OCI-LY3 (cell line): ENCODE data around the gene SNRNP35.

Experiments used
- H2AFZ ChIP-seq: fragments of 200-600, 300-600 bp; shearing (Covaris generic); 2 replicates; pipeline ENCODE4 v1.6.0; 2014; ENCODE audit warnings: antibody characterized with exemption, low read depth, low read length
- H3K27ac ChIP-seq: fragments of 200-600, 300-600 bp; sonication (generic); 2 replicates; pipeline ENCODE4 v1.5.1; 2014; ENCODE audit warnings: mild to moderate bottlenecking, low read length, moderate library complexity, mixed read lengths
- H3K27me3 ChIP-seq: fragments of 200-600, 300-600 bp; sonication (generic); 2 replicates; pipeline ENCODE4 v1.6.1; 2014; ENCODE audit warnings: low read depth, low read length, mixed read lengths
- H3K36me3 ChIP-seq: fragments of 200-600, 300-600 bp; sonication (generic); replicated peaks from 2 replicates; pipeline ENCODE3; 2014; ENCODE audit warnings: low read depth, low read length, mixed read lengths
- H3K4me1 ChIP-seq: fragments of 300-600, 200-600 bp; sonication (generic); 2 replicates; pipeline ENCODE4 v1.6.1; 2014; ENCODE audit warnings: low read length, mixed read lengths
- H3K4me2 ChIP-seq: fragments of 200-600, 300-600 bp; sonication (generic); 2 replicates; pipeline ENCODE4 v1.6.1; 2014; ENCODE audit warnings: low read length, mixed read lengths
- H3K4me3 ChIP-seq: fragments of 300-600, 200-600 bp; sonication (generic); 2 replicates; pipeline ENCODE4 v1.5.1; 2014; ENCODE audit warnings: antibody characterized with exemption, mild to moderate bottlenecking, low read length, moderate library complexity
- H3K79me2 ChIP-seq: fragments of 300-600, 200-600 bp; shearing (Covaris generic); 2 replicates; pipeline ENCODE4 v1.6.1; 2014; ENCODE audit warnings: mild to moderate bottlenecking, low read length, mixed read lengths
- H3K9ac ChIP-seq: fragments of 300-600, 200-600 bp; shearing (Covaris generic); 2 replicates; pipeline ENCODE4 v1.6.0; 2014; ENCODE audit warnings: mild to moderate bottlenecking, low read length, moderate library complexity
- H3K9me3 ChIP-seq: fragments of 200-600, 300-600 bp; shearing (Covaris generic); 2 replicates; pipeline ENCODE4 v1.6.1; 2014; ENCODE audit warnings: low read length, mixed read lengths; ENCODE audit not compliant: insufficient read depth
- H4K20me1 ChIP-seq: fragments of 200-600, 300-600 bp; sonication (generic); 2 replicates; pipeline ENCODE4 v1.6.1; 2016; ENCODE audit warnings: low read length, mixed read lengths; ENCODE audit not compliant: insufficient read depth
- EZH2phosphoT487 ChIP-seq: fragments of 200-600 bp; shearing (Covaris generic); IDR thresholded peaks from 2 replicates; pipeline ENCODE4 v1.6.1; 2018; ENCODE audit warnings: antibody characterized with exemption, mixed run types, low read depth
- TF ChIP-seq, protein P1 (sequence below): fragments of 200-600, 300-600 bp; sonication (generic); IDR thresholded peaks from 2 replicates; pipeline ENCODE4 v1.5.1; 2014; ENCODE audit warnings: antibody characterized with exemption, low read length, low read depth

SNRNP35 gene

DNA sequence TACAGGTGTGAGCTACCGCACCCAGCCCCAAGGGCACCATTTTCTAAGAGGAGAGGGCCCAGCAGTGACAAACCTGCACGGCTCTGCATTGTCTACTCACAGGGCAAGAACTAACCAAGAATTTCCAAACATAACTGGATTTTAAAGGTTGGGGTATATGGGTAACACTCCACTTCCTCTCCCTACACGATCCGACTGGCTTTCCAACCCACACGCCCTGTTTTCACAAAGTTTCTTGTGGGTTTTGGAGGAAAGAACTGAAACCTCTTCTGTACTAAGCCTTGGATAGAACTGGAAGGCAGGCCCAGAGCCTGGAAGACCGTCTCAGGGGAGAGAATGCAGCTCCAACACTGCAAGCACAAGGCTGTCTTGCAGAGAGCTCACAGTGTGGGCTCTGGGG lies 24.9 kb downstream of the SNRNP35 start:
- H2AFZ ChIP-seq: no peak overlapping the region
- TF ChIP-seq, protein P1, sequence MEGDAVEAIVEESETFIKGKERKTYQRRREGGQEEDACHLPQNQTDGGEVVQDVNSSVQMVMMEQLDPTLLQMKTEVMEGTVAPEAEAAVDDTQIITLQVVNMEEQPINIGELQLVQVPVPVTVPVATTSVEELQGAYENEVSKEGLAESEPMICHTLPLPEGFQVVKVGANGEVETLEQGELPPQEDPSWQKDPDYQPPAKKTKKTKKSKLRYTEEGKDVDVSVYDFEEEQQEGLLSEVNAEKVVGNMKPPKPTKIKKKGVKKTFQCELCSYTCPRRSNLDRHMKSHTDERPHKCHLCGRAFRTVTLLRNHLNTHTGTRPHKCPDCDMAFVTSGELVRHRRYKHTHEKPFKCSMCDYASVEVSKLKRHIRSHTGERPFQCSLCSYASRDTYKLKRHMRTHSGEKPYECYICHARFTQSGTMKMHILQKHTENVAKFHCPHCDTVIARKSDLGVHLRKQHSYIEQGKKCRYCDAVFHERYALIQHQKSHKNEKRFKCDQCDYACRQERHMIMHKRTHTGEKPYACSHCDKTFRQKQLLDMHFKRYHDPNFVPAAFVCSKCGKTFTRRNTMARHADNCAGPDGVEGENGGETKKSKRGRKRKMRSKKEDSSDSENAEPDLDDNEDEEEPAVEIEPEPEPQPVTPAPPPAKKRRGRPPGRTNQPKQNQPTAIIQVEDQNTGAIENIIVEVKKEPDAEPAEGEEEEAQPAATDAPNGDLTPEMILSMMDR: no peak
- TF ChIP-seq EZH2phosphoT487: no peak
- H3K79me2 ChIP-seq: no peaks in the 10 kb centered on the region
- H3K27ac ChIP-seq: no peak overlapping the region
- H3K4me3 ChIP-seq: no peak overlapping the region
- H4K20me1 ChIP-seq: no peaks in the 10 kb centered on the region
- peaks cover 25% of the 10 kb centered on the region for H3K4me1 ChIP-seq
- no peaks in the 10 kb centered on the region for H3K36me3 ChIP-seq
- H3K27me3 ChIP-seq: no peaks in the 10 kb centered on the region
- no peak overlapping the region for H3K4me2 ChIP-seq
- H3K9me3 ChIP-seq: no peaks in the 10 kb centered on the region
- H3K9ac ChIP-seq: no peak overlapping the region

DNA sequence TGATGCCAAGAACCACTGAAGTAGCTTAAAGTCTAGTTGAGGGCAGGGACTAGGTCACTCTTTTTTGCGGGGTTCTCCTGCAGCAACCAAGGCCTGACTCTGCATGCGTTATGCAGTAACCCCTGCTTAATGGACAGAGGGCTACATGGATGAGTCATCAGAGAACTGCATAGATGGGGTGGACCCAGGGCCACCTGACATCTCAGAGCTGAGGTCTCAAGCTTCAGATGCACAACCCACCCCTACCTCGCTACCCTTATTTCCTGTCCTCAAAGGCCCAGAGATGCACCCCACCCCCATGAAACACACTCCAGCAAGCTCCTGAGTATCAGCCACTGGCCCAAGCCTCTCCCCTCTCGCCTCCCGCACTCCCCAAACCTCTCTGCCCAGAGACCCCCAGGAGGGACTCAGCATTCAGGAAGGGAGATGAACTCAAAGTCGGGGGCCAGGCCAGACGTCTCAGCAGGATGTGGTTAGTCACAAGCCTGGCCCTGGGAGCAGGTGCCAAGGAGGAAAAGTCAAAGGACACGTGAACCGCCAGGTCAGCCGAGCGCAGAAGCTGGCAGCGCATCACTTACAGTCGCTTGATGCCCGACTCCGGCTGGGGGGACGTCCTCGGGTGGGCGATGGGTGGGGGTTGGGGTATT lies 25.8 kb downstream of the SNRNP35 start:
- H2AFZ ChIP-seq: peak overlapping the region; percentile 75
- H3K9ac ChIP-seq: peak overlapping the region; percentile 25; the same call in 1 of the 2 replicates
- no peaks in the 10 kb centered on the region for H4K20me1 ChIP-seq
- H3K9me3 ChIP-seq: no peaks in the 10 kb centered on the region
- peak overlapping the region; percentile 72 for H3K4me2 ChIP-seq
- no peak overlapping the region for H3K27ac ChIP-seq
- no peak for TF ChIP-seq EZH2phosphoT487
- TF ChIP-seq, protein P1: no peak
- no peaks in the 10 kb centered on the region for H3K27me3 ChIP-seq
- peak overlapping the region; percentile 29 for H3K4me3 ChIP-seq
- H3K4me1 ChIP-seq: peaks cover 25% of the 10 kb centered on the region
- H3K36me3 ChIP-seq: no peaks in the 10 kb centered on the region
- H3K79me2 ChIP-seq: no peaks in the 10 kb centered on the region

DNA sequence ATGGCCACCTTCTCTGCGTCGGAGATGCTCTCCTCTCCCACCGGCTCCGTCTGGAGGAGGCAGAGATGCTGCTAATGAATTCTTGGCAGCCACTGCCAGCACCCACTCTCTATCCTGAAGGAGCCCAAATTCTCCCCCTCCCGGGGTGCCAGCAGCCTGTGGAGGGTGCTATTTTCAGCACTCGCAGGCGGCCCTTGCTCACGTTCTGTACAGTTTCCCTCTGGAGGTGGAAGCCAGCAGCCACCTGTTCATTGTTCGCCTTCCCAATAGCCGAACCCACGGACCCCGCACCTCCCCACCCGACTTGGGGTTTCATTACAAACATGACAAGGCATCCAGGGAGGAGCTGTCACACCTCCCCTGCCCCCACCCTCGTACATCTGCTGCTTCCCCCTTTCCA lies 27.8 kb downstream of the SNRNP35 start:
- Histone ChIP-seq H3K4me2 (no peak overlapping the region), H2AFZ (no peak overlapping the region), H3K4me3 (no peak overlapping the region), H3K9ac (no peak overlapping the region), H3K27me3 (no peaks in the 10 kb centered on the region), H3K36me3 (no peaks in the 10 kb centered on the region), H3K4me1 (peaks cover 20% of the 10 kb centered on the region), H3K79me2 (no peaks in the 10 kb centered on the region), H4K20me1 (no peaks in the 10 kb centered on the region), H3K9me3 (no peaks in the 10 kb centered on the region), H3K27ac (no peak overlapping the region)
- TF ChIP-seq EZH2phosphoT487: no peak
- TF ChIP-seq, protein P1: no peak

DNA sequence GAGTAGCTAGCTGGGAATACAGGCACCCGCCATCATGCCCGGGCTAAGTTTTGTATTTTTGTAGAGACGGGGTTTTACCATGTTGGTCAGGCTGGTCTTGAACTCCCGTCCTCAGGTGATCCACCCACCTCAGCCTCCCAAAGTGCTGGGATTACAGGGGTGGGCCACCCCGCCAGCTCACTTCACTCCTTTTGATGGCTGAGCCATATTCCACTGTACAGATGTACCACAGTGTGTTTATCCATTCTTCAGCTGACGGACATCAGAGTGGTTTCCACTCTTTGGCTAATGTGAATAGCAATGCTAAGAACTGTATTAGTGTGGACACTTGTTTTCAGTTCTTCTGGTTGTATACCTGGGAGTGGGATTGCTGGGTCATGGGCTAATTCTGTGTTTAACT lies 29.5 kb downstream of the SNRNP35 start:
- no peaks in the 10 kb centered on the region for H3K27me3 ChIP-seq
- H3K9ac ChIP-seq: no peak overlapping the region
- no peaks in the 10 kb centered on the region for H3K79me2 ChIP-seq
- H3K27ac ChIP-seq: no peak overlapping the region
- H4K20me1 ChIP-seq: no peaks in the 10 kb centered on the region
- no peak overlapping the region for H2AFZ ChIP-seq
- no peaks in the 10 kb centered on the region for H3K36me3 ChIP-seq
- H3K9me3 ChIP-seq: no peaks in the 10 kb centered on the region
- no peak overlapping the region for H3K4me2 ChIP-seq
- no peak overlapping the region for H3K4me3 ChIP-seq
- H3K4me1 ChIP-seq: peaks cover 17% of the 10 kb centered on the region
- TF ChIP-seq, protein P1: no peak
- TF ChIP-seq EZH2phosphoT487: no peak
